CD14-positive monocyte (primary cell): Measurements from ENCODE around the gene NUP188. TPM values are rescaled to one million over a fixed set of nuclear protein-coding genes. Genes with fewer than 3 reads are reported as not detected.
A peak's percentile ranks its signal among the peaks of the same experiment; 100 is the strongest.

Experiments
- DNase-seq, 3 donors: peaks; one replicate each; pipeline ENCODE4 v3.0.0-alpha.2; 2011 to 2022
- H2AFZ ChIP-seq: 2 replicates; pipeline ENCODE4 v1.6.0; 2012; ENCODE audit warnings: mild to moderate bottlenecking, low read depth, low read length, inconsistent platforms; ENCODE audit not compliant: insufficient read depth, poor library complexity, severe bottlenecking
- H3K27ac ChIP-seq, 2 donors: 1 replicate in 1 of 2; 2 replicates in 1 of 2; pipeline ENCODE4 v1.5.1; 2012 to 2013; ENCODE audit warnings: low read length in 2 of 2, control low read depth in 1 of 2, inconsistent platforms in 1 of 2, low read depth in 1 of 2, mild to moderate bottlenecking in 1 of 2
- H3K27me3 ChIP-seq, 2 donors: one replicate each; pipeline versions ENCODE4 v1.6.0 to v1.6.1; 2011 to 2013; ENCODE audit warnings: low read length in 2 of 2; ENCODE audit not compliant: control insufficient read depth in 2 of 2, insufficient read depth in 2 of 2
- H3K36me3 ChIP-seq, 2 donors: replicated peaks in 1 of 2; 1 replicate in 1 of 2; 2 replicates in 1 of 2; pipeline versions ENCODE4 v1.5.1 to v1.6.1; 2012 to 2013; ENCODE audit warnings: low read length in 2 of 2, control low read depth in 1 of 2, inconsistent platforms in 1 of 2, mild to moderate bottlenecking in 1 of 2; ENCODE audit not compliant: insufficient read depth in 2 of 2, control insufficient read depth in 1 of 2
- H3K4me1 ChIP-seq, 2 donors: 1 replicate in 1 of 2; 2 replicates in 1 of 2; pipeline versions ENCODE4 v1.5.1 to v1.6.1; 2012 to 2013; ENCODE audit warnings: low read length in 2 of 2, control low read depth in 1 of 2, inconsistent platforms in 1 of 2, mild to moderate bottlenecking in 1 of 2, moderate library complexity in 1 of 2; ENCODE audit not compliant: insufficient read depth in 2 of 2, control insufficient read depth in 1 of 2
- H3K4me2 ChIP-seq: replicated peaks from 2 replicates; pipeline ENCODE3; 2012; ENCODE audit warnings: low read length, moderate library complexity, mild to moderate bottlenecking; ENCODE audit not compliant: poor library complexity, severe bottlenecking; ENCODE audit errors: extremely low read depth
- H3K4me3 ChIP-seq, 3 experiments: fragments of 200-600 bp in 1 of 3; sonication (generic) in 1 of 3; replicated peaks in 1 of 3; 1 replicate in 2 of 3; 2 replicates in 1 of 3; pipeline ENCODE4 v1.5.1; 2011 to 2013; ENCODE audit warnings: low read length in 3 of 3, mild to moderate bottlenecking in 3 of 3, control low read depth in 2 of 3, low read depth in 2 of 3, inconsistent platforms in 1 of 3, moderate library complexity in 1 of 3
- H3K79me2 ChIP-seq: 2 replicates; pipeline ENCODE4 v1.6.0; 2012; ENCODE audit warnings: mild to moderate bottlenecking, control low read depth, inconsistent platforms, low read length, moderate library complexity; ENCODE audit not compliant: insufficient read depth
- H3K9ac ChIP-seq: 2 replicates; pipeline ENCODE4 v1.6.0; 2017; ENCODE audit warnings: low read length, mild to moderate bottlenecking; ENCODE audit not compliant: insufficient read depth, poor library complexity, severe bottlenecking
- H3K9me3 ChIP-seq, 2 donors: replicated peaks in 1 of 2; 1 replicate in 1 of 2; 2 replicates in 1 of 2; pipeline versions ENCODE4 v1.5.1 to v1.6.1; 2012 to 2013; ENCODE audit warnings: low read length in 2 of 2, control low read depth in 1 of 2; ENCODE audit not compliant: control insufficient read depth in 1 of 2, insufficient read depth in 1 of 2
- H4K20me1 ChIP-seq: 2 replicates; pipeline ENCODE4 v1.6.0; 2012; ENCODE audit warnings: mild to moderate bottlenecking, low read length, control low read depth, moderate library complexity; ENCODE audit not compliant: insufficient read depth
- H3K27ac Mint-ChIP-seq, 7 donors: one replicate each; pipeline ENCODE4 v1.8.0; 2020; ENCODE audit warnings: mild to moderate bottlenecking in 7 of 7, mixed read lengths in 7 of 7, moderate library complexity in 6 of 7, inconsistent platforms in 2 of 7
- H3K27me3 Mint-ChIP-seq, 3 donors: one replicate each; pipeline ENCODE4 v1.8.0; 2021 to 2022; ENCODE audit warnings: low read depth in 3 of 3, mild to moderate bottlenecking in 3 of 3, mixed read lengths in 3 of 3, moderate library complexity in 3 of 3, inconsistent platforms in 1 of 3
- H3K36me3 Mint-ChIP-seq, 2 donors: one replicate each; pipeline ENCODE4 v1.8.0; 2020; ENCODE audit warnings: mixed read lengths in 2 of 2, inconsistent platforms in 1 of 2, mild to moderate bottlenecking in 1 of 2
- H3K4me1 Mint-ChIP-seq: one replicate; pipeline ENCODE4 v1.8.0; 2020; ENCODE audit warnings: mild to moderate bottlenecking, mixed read lengths
- H3K4me3 Mint-ChIP-seq, 2 donors: one replicate each; pipeline ENCODE4 v1.8.0; 2020; ENCODE audit warnings: mild to moderate bottlenecking in 2 of 2, mixed read lengths in 2 of 2, moderate library complexity in 1 of 2
- H3K9me3 Mint-ChIP-seq, 7 donors: one replicate each; pipeline ENCODE4 v1.8.0; 2020 to 2022; ENCODE audit warnings: mixed read lengths in 7 of 7, mild to moderate bottlenecking in 6 of 7, moderate library complexity in 6 of 7, inconsistent platforms in 2 of 7
- CTCF ChIP-seq: fragments of 200-600 bp; IDR thresholded peaks from one replicate; pipeline ENCODE4 v1.8.0; 2022; ENCODE audit warnings: antibody characterized with exemption, mild to moderate bottlenecking
- WGBS: methylation state at CpG from one replicate; pipeline ENCODE4 v1.1.5; 2013; ENCODE audit warnings: missing lambda C conversion rate; ENCODE audit not compliant: insufficient coverage; 5-methylcytosine and 5-hydroxymethylcytosine counted together
- intact Hi-C, 2 donors: fragments of 100-400 bp; cut with micrococcal nuclease; formaldehyde crosslinking; loops; one replicate each; pipeline versions ENCODE4 v1.15.0 to v1.15.1; 2023
- polyA plus RNA-seq, 3 donors: library from polyadenylated mRNA; depleted of rRNA in 1 of 3; unstranded in 2 of 3; stranded (reverse) in 1 of 3; fragments of 300-500 nt in 2 of 3; fragments of >200 nt in 1 of 3; fragmentation: Illumina TruSeq in 2 of 3; gene quantifications; 1 replicate in 2 of 3; 2 replicates in 1 of 3; pipeline ENCODE4 v1.2.3, GENCODE V29; 2012 to 2021

NUP188 gene
- polyA plus RNA-seq, 3 donors: 10.5 to 28.2 (median 17.2) TPM

GRCh38 chr9:129042016-129042415 is 94.5 kb downstream of the NUP188 start:
- DNase-seq: no peak
- intact Hi-C loops: no loop called here
- Mint-ChIP-seq H3K27me3 (peaks cover 0 to 1% (median 0%) of the 10 kb centered on the region in 3 donors), H3K4me1 (peaks cover 16% of the 10 kb centered on the region), H3K27ac (peak overlapping the region in 1 of 7 donors; percentile 35), H3K9me3 (peaks cover 0 to 1% (median 0%) of the 10 kb centered on the region in 7 donors), H3K36me3 (peaks cover 44 to 65% of the 10 kb centered on the region in 2 donors), H3K4me3 (no peak overlapping the region)
- WGBS: 95% methylated on average over 16 of the region's 16 CpGs
- Histone ChIP-seq H3K36me3 (peaks cover 35 to 61% of the 10 kb centered on the region in 2 donors), H3K4me3 (no peak overlapping the region), H3K4me1 (peaks cover 14 to 16% of the 10 kb centered on the region in 2 donors), H3K79me2 (peaks cover 39% of the 10 kb centered on the region), H3K4me2 (no peak overlapping the region), H3K9ac (no peak overlapping the region), H3K9me3 (no peaks in the 10 kb centered on the region), H4K20me1 (peaks cover 11% of the 10 kb centered on the region), H2AFZ (no peak overlapping the region), H3K27ac (no peak overlapping the region), H3K27me3 (no peaks in the 10 kb centered on the region)
- no peak for TF ChIP-seq CTCF

- WGBS: 100% methylated on average over 3 of the region's 8 CpGs
- no peak overlapping the region for H3K4me2 ChIP-seq
- H3K4me3 Mint-ChIP-seq: no peak overlapping the region
- TF ChIP-seq CTCF: no peak
- H3K27me3 Mint-ChIP-seq: no peaks in the 10 kb centered on the region
- H3K27ac Mint-ChIP-seq: peak overlapping the region in 1 of 7 donors; percentile 28
- H3K4me1 ChIP-seq: no peaks in the 10 kb centered on the region
- no peak overlapping the region for H3K9ac ChIP-seq
- no peaks in the 10 kb centered on the region for H3K27me3 ChIP-seq
- H3K36me3 ChIP-seq: peaks cover 54 to 71% of the 10 kb centered on the region in 2 donors
- H3K9me3 ChIP-seq: no peaks in the 10 kb centered on the region
- intact Hi-C loops: no loop called here
- H3K36me3 Mint-ChIP-seq: peaks cover 45 to 87% of the 10 kb centered on the region in 2 donors
- no peak overlapping the region for H3K27ac ChIP-seq
- no peak for DNase-seq
- H3K9me3 Mint-ChIP-seq: no peaks in the 10 kb centered on the region
- H4K20me1 ChIP-seq: no peaks in the 10 kb centered on the region
- no peak overlapping the region for H2AFZ ChIP-seq
- no peaks in the 10 kb centered on the region for H3K79me2 ChIP-seq
- no peak overlapping the region for H3K4me3 ChIP-seq
- H3K4me1 Mint-ChIP-seq: peaks cover 4% of the 10 kb centered on the region
These were observed 105.1 kb downstream of the NUP188 start for GRCh38 chr9:129052592-129052991.
